ENCODE measurements around the gene TRIM50.
"Not testable (repeated sequence)": the region's sequence is repeated elsewhere in the genome, so short reads cannot be mapped to it uniquely, and the experiment has no call there.

- TF ChIP-seq ATF3 (IDR thresholded peaks at IDR 0.05); CTCF (IDR thresholded peaks at IDR 0.05; ENCODE audit: low read depth, low read length, missing input control); MAX (IDR thresholded peaks at IDR 0.05); TAF1 (conservative IDR thresholded peaks at IDR 0.05); RAD21 (IDR thresholded peaks at IDR 0.05): not testable (repeated sequence)
Observed at GRCh38 chr7:73277210-73277609, 50.7 kb downstream of the TRIM50 start.

Data from liver (tissue), 3 donors.